Ovary (tissue), 9 donors: ENCODE measurements around the gene FOXI2. TPM values are rescaled to one million over a fixed set of nuclear protein-coding genes. Genes with fewer than 3 reads are reported as not detected.

Experiments used
- DNase-seq, 5 donors: peaks; one replicate each; pipeline ENCODE4 v3.0.0-alpha.2; 2019 to 2020
- H3K27ac ChIP-seq, 2 donors: fragments of 200-600 bp; one replicate each; pipeline versions ENCODE4 v1.5.1 to v1.8.0; 2019 to 2022
- H3K27me3 ChIP-seq: fragments of 200-600 bp; one replicate; pipeline ENCODE4 v1.8.0; 2022
- H3K36me3 ChIP-seq: fragments of 200-600 bp; sonication (generic); one replicate; pipeline ENCODE4 v1.5.1; 2019
- H3K4me1 ChIP-seq: one replicate; pipeline ENCODE4 v1.8.1; 2013; ENCODE audit warnings: mild to moderate bottlenecking, moderate library complexity; ENCODE audit not compliant: insufficient read depth
- H3K4me3 ChIP-seq: fragments of 200-600 bp; sonication (generic); one replicate; pipeline ENCODE4 v1.5.1; 2017
- H3K9me3 ChIP-seq, 2 donors: fragments of 200-600 bp in 1 of 2; sonication (generic) in 1 of 2; one replicate each; pipeline versions ENCODE4 v1.5.1 to v1.8.1; 2013 to 2019; ENCODE audit warnings: mild to moderate bottlenecking in 1 of 2, moderate library complexity in 1 of 2
- EP300 ChIP-seq: sonication (generic); formaldehyde crosslinking; IDR thresholded peaks from one replicate; pipeline ENCODE4 v1.6.1; 2017; ENCODE audit warnings: antibody characterized with exemption
- POLR2A ChIP-seq: fragments of 450-650 bp; IDR thresholded peaks from one replicate; pipeline ENCODE4 v1.6.1; 2017; ENCODE audit warnings: antibody characterized with exemption, mild to moderate bottlenecking, moderate library complexity
- WGBS, 3 donors: extraction: QIAGEN DNeasy Blood & Tissue Kit in 1 of 3; methylation state at CpG; one replicate each; pipeline versions ENCODE4 v1.1.5 to v1.1.7; 2013 to 2017; 5-methylcytosine and 5-hydroxymethylcytosine counted together
- intact Hi-C, 4 donors: fragments of 100-400 bp; cut with DNase I; formaldehyde crosslinking; loops; one replicate each; pipeline versions ENCODE4 v1.11.0 to v1.15.1; 2022 to 2023
- polyA plus RNA-seq, 2 donors: library from polyadenylated mRNA; stranded (reverse); fragments of 200-250 nt in 1 of 2; fragments of 350-450 nt in 1 of 2; fragmentation: Illumina TruSeq in 1 of 2; extraction: RNeasy Lipid Tissue Mini Kit (QIAGEN cat#74804) in 1 of 2; gene quantifications; one replicate each; pipeline ENCODE4 v1.2.3, GENCODE V29; 2013 to 2014
- total RNA-seq, 7 donors: library from RNA; depleted of rRNA in 2 of 7; stranded (reverse); fragments of >200 nt in 2 of 7; fragmentation: NEBNext Ultra II Directional in 3 of 7; extraction: Animal tissue kit (Norgen Biotek cat#: 25700) in 3 of 7; gene quantifications; one replicate each; pipeline versions ENCODE4 v1.1.0 to v1.2.4, GENCODE V29; 2016 to 2023
- TF ChIP-seq, protein P1 (sequence below), 3 donors: fragments of 450-650 bp in 2 of 3; fragments of 200-600 bp in 1 of 3; IDR thresholded peaks; one replicate each; pipeline versions ENCODE4 v1.5.1 to v1.8.0; 2016 to 2022; ENCODE audit warnings: antibody characterized with exemption in 3 of 3, mild to moderate bottlenecking in 1 of 3
- donor health status: DM: no; HTN: no; CAD: no; lungs with moderate emphysema.
- donor health status: DM: no; HTN: no; CAD: no.
- donor health status: Bipolar disorder and iron deficiency.
- donor health status: DM: yes; HTN: yes; CAD: no.
- donor health status: DM: no; HTN: no; CAD: no.
- donor health status: DM: yes; HTN: yes; CAD: no.

The FOXI2 gene
- total and polyA plus RNA-seq, 9 donors = 0.01 to 0.61 (median 0.24) TPM; not detected in 4

DNA sequence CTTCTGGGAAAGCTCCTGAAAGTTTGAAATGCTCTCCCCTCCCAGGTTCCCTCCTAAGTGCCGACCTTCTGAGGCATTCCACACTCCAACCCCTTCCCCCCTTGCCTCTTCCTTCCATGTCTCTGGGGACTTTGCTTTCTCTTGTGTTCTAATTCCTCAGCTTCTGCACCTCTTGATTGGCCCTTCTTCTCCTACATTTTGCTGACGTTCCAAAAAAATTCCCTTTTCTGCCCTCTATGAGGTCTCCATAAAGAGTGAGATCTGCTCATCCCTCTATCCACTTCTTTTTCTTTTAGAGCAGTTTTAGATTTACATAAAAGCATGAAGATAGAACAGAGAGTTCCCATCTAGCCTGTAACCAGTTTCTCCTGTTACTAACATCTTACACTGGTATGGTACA lies 22.3 kb downstream of the FOXI2 start:
- TF ChIP-seq POLR2A (no peak), EP300 (no peak)
- TF ChIP-seq, protein P1, sequence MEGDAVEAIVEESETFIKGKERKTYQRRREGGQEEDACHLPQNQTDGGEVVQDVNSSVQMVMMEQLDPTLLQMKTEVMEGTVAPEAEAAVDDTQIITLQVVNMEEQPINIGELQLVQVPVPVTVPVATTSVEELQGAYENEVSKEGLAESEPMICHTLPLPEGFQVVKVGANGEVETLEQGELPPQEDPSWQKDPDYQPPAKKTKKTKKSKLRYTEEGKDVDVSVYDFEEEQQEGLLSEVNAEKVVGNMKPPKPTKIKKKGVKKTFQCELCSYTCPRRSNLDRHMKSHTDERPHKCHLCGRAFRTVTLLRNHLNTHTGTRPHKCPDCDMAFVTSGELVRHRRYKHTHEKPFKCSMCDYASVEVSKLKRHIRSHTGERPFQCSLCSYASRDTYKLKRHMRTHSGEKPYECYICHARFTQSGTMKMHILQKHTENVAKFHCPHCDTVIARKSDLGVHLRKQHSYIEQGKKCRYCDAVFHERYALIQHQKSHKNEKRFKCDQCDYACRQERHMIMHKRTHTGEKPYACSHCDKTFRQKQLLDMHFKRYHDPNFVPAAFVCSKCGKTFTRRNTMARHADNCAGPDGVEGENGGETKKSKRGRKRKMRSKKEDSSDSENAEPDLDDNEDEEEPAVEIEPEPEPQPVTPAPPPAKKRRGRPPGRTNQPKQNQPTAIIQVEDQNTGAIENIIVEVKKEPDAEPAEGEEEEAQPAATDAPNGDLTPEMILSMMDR (IDR thresholded peaks at IDR 0.05) = no peak
- 60 to 68% (median 60%) methylated on average over 2 of the region's 2 CpGs for WGBS, 3 donors
- no peak for DNase-seq
- intact Hi-C loops = no loop called here
- H3K36me3 ChIP-seq = no peaks in the 10 kb centered on the region
- H3K4me1 ChIP-seq = no peaks in the 10 kb centered on the region
- H3K27ac ChIP-seq = no peak overlapping the region
- no peaks in the 10 kb centered on the region for H3K27me3 ChIP-seq
- no peaks in the 10 kb centered on the region for H3K9me3 ChIP-seq
- no peak overlapping the region for H3K4me3 ChIP-seq

- no peaks in the 10 kb centered on the region for H3K9me3 ChIP-seq
- no peak for DNase-seq
- intact Hi-C loops = no loop called here
- TF ChIP-seq POLR2A (no peak), EP300 (no peak)
- TF ChIP-seq, protein P1 (IDR thresholded peaks at IDR 0.05) = no peak
- H3K27me3 ChIP-seq = no peaks in the 10 kb centered on the region
- no peak overlapping the region for H3K27ac ChIP-seq
- 62 to 86% (median 76%) methylated on average over 1 of the region's 1 CpG for WGBS, 3 donors
- H3K4me1 ChIP-seq = peaks cover 2% of the 10 kb centered on the region
- H3K4me3 ChIP-seq = no peak overlapping the region
- H3K36me3 ChIP-seq = no peaks in the 10 kb centered on the region
Measured at GRCh38 chr10:127762925-127763324, 25.9 kb downstream of the FOXI2 start.

DNA sequence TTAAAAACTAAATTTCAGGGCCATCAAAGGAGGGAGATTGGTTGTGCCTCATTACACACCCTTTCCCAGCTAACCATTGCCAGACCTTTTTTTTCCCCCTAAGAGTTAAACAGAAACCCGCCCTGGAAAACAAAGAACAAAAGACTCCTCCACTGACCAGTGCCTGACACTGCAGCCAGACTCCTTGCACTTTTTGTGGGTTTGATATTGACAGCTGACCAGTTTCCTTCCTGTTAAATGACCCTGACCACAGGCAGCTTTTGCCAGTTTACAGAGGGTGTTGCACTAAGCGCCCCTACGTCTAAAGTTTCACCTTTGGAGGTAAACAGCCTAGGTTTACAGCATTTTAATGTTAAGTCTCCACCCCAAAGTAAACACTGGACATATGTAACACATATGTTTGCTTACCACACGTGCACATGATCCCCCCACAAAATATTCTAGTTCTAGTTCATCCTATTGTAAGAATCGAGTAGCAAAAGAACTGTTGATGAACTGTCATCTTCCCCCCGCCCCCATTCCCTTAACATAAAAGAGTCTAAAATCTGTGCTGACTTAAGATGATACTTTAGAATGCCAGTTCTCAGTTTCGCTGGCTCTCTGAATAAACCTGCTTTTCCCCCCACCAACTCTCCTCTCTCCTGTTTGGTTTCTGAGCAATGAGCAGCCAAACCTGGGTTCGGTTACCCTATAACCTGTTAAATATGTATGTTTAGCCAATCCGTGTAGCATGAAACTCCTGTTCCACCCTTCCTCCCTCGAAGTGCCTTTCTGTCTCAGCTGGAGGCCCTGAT lies 38.0 kb downstream of the FOXI2 start:
- Histone ChIP-seq H3K27me3 (no peaks in the 10 kb centered on the region), H3K36me3 (no peaks in the 10 kb centered on the region), H3K4me1 (no peaks in the 10 kb centered on the region), H3K27ac (no peak overlapping the region), H3K4me3 (no peak overlapping the region), H3K9me3 (no peaks in the 10 kb centered on the region)
- TF ChIP-seq, protein P1 (IDR thresholded peaks at IDR 0.05) = no peak
- TF ChIP-seq POLR2A (no peak), EP300 (no peak)
- DNase-seq = no peak
- WGBS, 3 donors = 34 to 44% (median 43%) methylated on average over 10 of the region's 10 CpGs
- intact Hi-C loops = no loop called here

- H3K9me3 ChIP-seq = no peaks in the 10 kb centered on the region
- no peak for TF ChIP-seq EP300
- TF ChIP-seq, protein P1 (IDR thresholded peaks at IDR 0.05) = no peak
- WGBS, 3 donors = 49 to 69% (median 67%) methylated on average over 2 of the region's 2 CpGs
- peaks cover 3% of the 10 kb centered on the region for H3K4me1 ChIP-seq
- no peaks in the 10 kb centered on the region for H3K36me3 ChIP-seq
- H3K4me3 ChIP-seq = no peak overlapping the region
- intact Hi-C loops = no loop called here
- H3K27ac ChIP-seq = no peak overlapping the region
- no peaks in the 10 kb centered on the region for H3K27me3 ChIP-seq
- no peak for DNase-seq
Measured at GRCh38 chr10:127776816-127777215, 39.8 kb downstream of the FOXI2 start.
